PC-9 (cell line): ENCODE measurements around the gene SLC6A3.

Experiments used
- EZH2 ChIP-seq: fragments of 200-600 bp; sonication (generic); IDR thresholded peaks from 2 replicates; pipeline ENCODE4 v1.8.0; 2017; ENCODE audit warnings: antibody characterized with exemption, low read depth
- TF ChIP-seq, protein P1 (sequence below): fragments of 200-600 bp; sonication (generic); conservative IDR thresholded peaks from 2 replicates; pipeline ENCODE4 v1.6.1; 2017; ENCODE audit warnings: mixed run types, antibody characterized with exemption, mild to moderate bottlenecking, moderate library complexity

DNA sequence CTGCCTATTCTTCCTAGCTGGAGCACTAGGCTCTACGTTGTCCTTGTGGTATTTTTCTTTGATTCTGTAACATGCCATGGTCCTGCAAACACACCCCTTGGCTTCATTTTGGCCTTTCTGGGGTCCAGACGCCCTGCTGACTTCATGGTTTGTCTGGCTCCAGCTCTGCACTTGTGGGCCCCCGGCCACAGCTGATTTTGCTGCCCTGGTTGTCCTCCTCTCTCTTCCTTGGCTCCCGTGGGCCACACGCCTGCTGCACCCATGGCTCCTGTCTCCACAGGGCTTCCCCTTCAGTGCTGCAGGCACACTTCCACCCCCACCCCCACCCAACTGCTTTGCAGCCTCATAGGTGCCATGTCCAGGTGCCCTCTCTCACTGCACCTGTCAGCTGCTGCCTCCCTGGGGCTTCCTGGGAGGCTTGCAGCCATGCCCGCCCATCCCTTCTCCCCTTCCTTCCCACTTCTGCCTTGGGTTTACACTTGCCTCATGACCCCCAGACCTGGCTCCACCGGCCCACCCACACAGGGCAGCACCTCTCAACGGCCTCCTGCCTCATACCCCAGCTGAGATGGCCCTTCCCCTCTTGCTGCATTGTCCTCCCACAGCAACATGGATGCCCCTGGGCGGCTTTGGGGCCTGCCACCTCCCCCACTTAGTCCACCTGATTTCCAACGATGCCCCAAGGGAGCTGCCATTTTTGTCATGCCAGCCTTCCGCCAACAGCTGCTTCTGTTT, 25.6 kb downstream of the SLC6A3 start:
- TF ChIP-seq, protein P1, sequence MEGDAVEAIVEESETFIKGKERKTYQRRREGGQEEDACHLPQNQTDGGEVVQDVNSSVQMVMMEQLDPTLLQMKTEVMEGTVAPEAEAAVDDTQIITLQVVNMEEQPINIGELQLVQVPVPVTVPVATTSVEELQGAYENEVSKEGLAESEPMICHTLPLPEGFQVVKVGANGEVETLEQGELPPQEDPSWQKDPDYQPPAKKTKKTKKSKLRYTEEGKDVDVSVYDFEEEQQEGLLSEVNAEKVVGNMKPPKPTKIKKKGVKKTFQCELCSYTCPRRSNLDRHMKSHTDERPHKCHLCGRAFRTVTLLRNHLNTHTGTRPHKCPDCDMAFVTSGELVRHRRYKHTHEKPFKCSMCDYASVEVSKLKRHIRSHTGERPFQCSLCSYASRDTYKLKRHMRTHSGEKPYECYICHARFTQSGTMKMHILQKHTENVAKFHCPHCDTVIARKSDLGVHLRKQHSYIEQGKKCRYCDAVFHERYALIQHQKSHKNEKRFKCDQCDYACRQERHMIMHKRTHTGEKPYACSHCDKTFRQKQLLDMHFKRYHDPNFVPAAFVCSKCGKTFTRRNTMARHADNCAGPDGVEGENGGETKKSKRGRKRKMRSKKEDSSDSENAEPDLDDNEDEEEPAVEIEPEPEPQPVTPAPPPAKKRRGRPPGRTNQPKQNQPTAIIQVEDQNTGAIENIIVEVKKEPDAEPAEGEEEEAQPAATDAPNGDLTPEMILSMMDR = no peak
- no peak for TF ChIP-seq EZH2
